Measurements from ENCODE around the gene SMARCAL1. TPM values are rescaled to one million over a fixed set of nuclear protein-coding genes. Genes with fewer than 3 reads are reported as not detected.

The SMARCAL1 gene
- total RNA-seq, 1 donor from 2014 or later = 35.2 TPM

GRCh38 chr2:216448829-216449228, 36.5 kb downstream of the SMARCAL1 start:
- H3K4me1 Mint-ChIP-seq (ENCODE audit: low read depth, unreplicated experiment) = no peaks in the 10 kb centered on the region
- no peaks in the 10 kb centered on the region for H3K9me3 ChIP-seq (ENCODE audit: insufficient read depth, low read depth, low read length)
- no peak overlapping the region for H3K27ac ChIP-seq (ENCODE audit: low read depth, low read length)
- H3K4me3 ChIP-seq (ENCODE audit: insufficient read depth, low read depth, low read length) = no peak overlapping the region
- H3K27me3 ChIP-seq (ENCODE audit: insufficient read depth, low read length) = no peaks in the 10 kb centered on the region
- no peaks in the 10 kb centered on the region for H3K79me2 ChIP-seq (ENCODE audit: insufficient read depth, low read length)
- H3K27ac Mint-ChIP-seq (ENCODE audit: unreplicated experiment) = no peak overlapping the region
- no peak overlapping the region for H2AFZ ChIP-seq (ENCODE audit: low read depth, low read length)
- H3K4me3 Mint-ChIP-seq (ENCODE audit: unreplicated experiment) = no peak overlapping the region
- DNase-seq (ENCODE audit: low read depth) = no peak
- H3K4me1 ChIP-seq (ENCODE audit: insufficient read depth, low read length) = peaks cover 9% of the 10 kb centered on the region
- no peak for TF ChIP-seq EZH2 (IDR thresholded peaks at IDR 0.05; ENCODE audit: insufficient read depth, low read length)
- TF ChIP-seq CTCF (IDR thresholded peaks at IDR 0.05; ENCODE audit: insufficient read depth, low read depth, low read length) = no peak
- no peaks in the 10 kb centered on the region for H3K27me3 Mint-ChIP-seq (ENCODE audit: low read depth, unreplicated experiment)
- H3K36me3 Mint-ChIP-seq (ENCODE audit: low read depth, unreplicated experiment) = peaks cover 53% of the 10 kb centered on the region
- peaks cover 43% of the 10 kb centered on the region for H3K36me3 ChIP-seq (ENCODE audit: insufficient read depth, low read length)
- no peak overlapping the region for H3K9ac ChIP-seq (ENCODE audit: low read length)
- H4K20me1 ChIP-seq (ENCODE audit: insufficient read depth, low read length) = no peaks in the 10 kb centered on the region
- no peak overlapping the region for H3K4me2 ChIP-seq (ENCODE audit: low read length)
- no peak for FAIRE-seq
- peaks cover 9% of the 10 kb centered on the region for H3K9me3 Mint-ChIP-seq (ENCODE audit: unreplicated experiment)

DNA sequence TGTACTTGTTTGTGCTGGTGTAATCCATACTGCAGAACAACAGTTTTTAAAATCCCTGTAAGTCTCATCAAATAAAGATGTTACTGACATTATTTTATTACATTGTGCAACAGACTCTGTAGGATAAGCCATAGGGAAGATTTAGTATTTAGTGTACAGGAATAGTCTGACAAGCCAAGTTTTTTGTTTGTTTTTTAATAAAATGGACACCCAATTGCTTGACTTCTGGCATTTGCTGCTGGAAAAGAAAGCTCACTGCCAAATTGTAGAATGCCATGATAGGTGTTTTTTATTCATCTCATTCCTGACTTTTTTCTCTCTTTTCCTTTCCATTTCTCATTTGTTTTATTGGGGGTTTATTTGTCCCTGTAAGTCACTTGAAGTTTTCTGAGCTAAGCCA, 38.1 kb downstream of the SMARCAL1 start:
- Histone ChIP-seq H3K36me3 (ENCODE audit: insufficient read depth, low read length) (peaks cover 50% of the 10 kb centered on the region), H3K9me3 (ENCODE audit: insufficient read depth, low read depth, low read length) (no peaks in the 10 kb centered on the region), H2AFZ (ENCODE audit: low read depth, low read length) (no peak overlapping the region), H3K9ac (ENCODE audit: low read length) (no peak overlapping the region), H3K4me2 (ENCODE audit: low read length) (no peak overlapping the region), H3K27ac (ENCODE audit: low read depth, low read length) (no peak overlapping the region), H3K4me1 (ENCODE audit: insufficient read depth, low read length) (peaks cover 3% of the 10 kb centered on the region), H3K27me3 (ENCODE audit: insufficient read depth, low read length) (no peaks in the 10 kb centered on the region), H3K4me3 (ENCODE audit: insufficient read depth, low read depth, low read length) (no peak overlapping the region), H3K79me2 (ENCODE audit: insufficient read depth, low read length) (no peaks in the 10 kb centered on the region), H4K20me1 (ENCODE audit: insufficient read depth, low read length) (no peaks in the 10 kb centered on the region)
- FAIRE-seq (no peak), DNase-seq (ENCODE audit: low read depth) (no peak)
- Mint-ChIP-seq H3K27ac (ENCODE audit: unreplicated experiment) (no peak overlapping the region), H3K4me3 (ENCODE audit: unreplicated experiment) (no peak overlapping the region), H3K4me1 (ENCODE audit: low read depth, unreplicated experiment) (no peaks in the 10 kb centered on the region), H3K27me3 (ENCODE audit: low read depth, unreplicated experiment) (no peaks in the 10 kb centered on the region), H3K9me3 (ENCODE audit: unreplicated experiment) (peaks cover 11% of the 10 kb centered on the region), H3K36me3 (ENCODE audit: low read depth, unreplicated experiment) (peaks cover 61% of the 10 kb centered on the region)
- no peak for TF ChIP-seq EZH2 (IDR thresholded peaks at IDR 0.05; ENCODE audit: insufficient read depth, low read length)
- TF ChIP-seq CTCF (IDR thresholded peaks at IDR 0.05; ENCODE audit: insufficient read depth, low read depth, low read length) = no peak

GRCh38 chr2:216450784-216451183, 38.5 kb downstream of the SMARCAL1 start:
- Histone ChIP-seq H3K9ac (ENCODE audit: low read length) (no peak overlapping the region), H3K9me3 (ENCODE audit: insufficient read depth, low read depth, low read length) (no peaks in the 10 kb centered on the region), H4K20me1 (ENCODE audit: insufficient read depth, low read length) (no peaks in the 10 kb centered on the region), H3K27ac (ENCODE audit: low read depth, low read length) (no peak overlapping the region), H3K27me3 (ENCODE audit: insufficient read depth, low read length) (no peaks in the 10 kb centered on the region), H3K4me3 (ENCODE audit: insufficient read depth, low read depth, low read length) (no peak overlapping the region), H3K4me2 (ENCODE audit: low read length) (no peak overlapping the region), H3K4me1 (ENCODE audit: insufficient read depth, low read length) (no peaks in the 10 kb centered on the region), H3K79me2 (ENCODE audit: insufficient read depth, low read length) (no peaks in the 10 kb centered on the region), H3K36me3 (ENCODE audit: insufficient read depth, low read length) (peaks cover 50% of the 10 kb centered on the region), H2AFZ (ENCODE audit: low read depth, low read length) (no peak overlapping the region)
- Mint-ChIP-seq H3K4me3 (ENCODE audit: unreplicated experiment) (no peak overlapping the region), H3K27ac (ENCODE audit: unreplicated experiment) (no peak overlapping the region), H3K27me3 (ENCODE audit: low read depth, unreplicated experiment) (no peaks in the 10 kb centered on the region), H3K36me3 (ENCODE audit: low read depth, unreplicated experiment) (peaks cover 65% of the 10 kb centered on the region), H3K4me1 (ENCODE audit: low read depth, unreplicated experiment) (no peaks in the 10 kb centered on the region), H3K9me3 (ENCODE audit: unreplicated experiment) (peaks cover 11% of the 10 kb centered on the region)
- TF ChIP-seq CTCF (IDR thresholded peaks at IDR 0.05; ENCODE audit: insufficient read depth, low read depth, low read length) (no peak), EZH2 (IDR thresholded peaks at IDR 0.05; ENCODE audit: insufficient read depth, low read length) (no peak)
- DNase-seq (ENCODE audit: low read depth) (no peak), FAIRE-seq (no peak)

All from astrocyte (in vitro differentiated cells and primary cell).